Peyer's patch (tissue), 4 donors: Measurements from ENCODE around the gene CST11.

ENCODE experiments used
- CTCF ChIP-seq, 6 experiments: fragments of 450-650 bp in 4 of 6; fragments of 200-600 bp in 2 of 6; sonication (generic) in 1 of 6; IDR thresholded peaks; one replicate each; pipeline ENCODE4 v1.5.1; 2017 to 2019; ENCODE audit warnings: antibody characterized with exemption in 6 of 6, mild to moderate bottlenecking in 3 of 6, moderate library complexity in 1 of 6
- POLR2A ChIP-seq, 2 donors: fragments of 450-650 bp; IDR thresholded peaks; one replicate each; pipeline ENCODE4 v1.5.1; 2017; ENCODE audit warnings: antibody characterized with exemption in 2 of 2, mild to moderate bottlenecking in 2 of 2, moderate library complexity in 2 of 2

- no peak for TF ChIP-seq POLR2A (IDR thresholded peaks at IDR 0.05)
- TF ChIP-seq CTCF (IDR thresholded peaks at IDR 0.05) = no peak
Measured at GRCh38 chr20:23477223-23477622, 24.5 kb upstream of the CST11 start.
